ENCODE measurements around the gene PCCA. TPM values are rescaled to one million over a fixed set of nuclear protein-coding genes. Genes with fewer than 3 reads are reported as not detected.

PCCA gene
- polyA plus RNA-seq, 1 of the 3 experiments (the other 2 are of a cell fraction): 7.3 TPM

DNA sequence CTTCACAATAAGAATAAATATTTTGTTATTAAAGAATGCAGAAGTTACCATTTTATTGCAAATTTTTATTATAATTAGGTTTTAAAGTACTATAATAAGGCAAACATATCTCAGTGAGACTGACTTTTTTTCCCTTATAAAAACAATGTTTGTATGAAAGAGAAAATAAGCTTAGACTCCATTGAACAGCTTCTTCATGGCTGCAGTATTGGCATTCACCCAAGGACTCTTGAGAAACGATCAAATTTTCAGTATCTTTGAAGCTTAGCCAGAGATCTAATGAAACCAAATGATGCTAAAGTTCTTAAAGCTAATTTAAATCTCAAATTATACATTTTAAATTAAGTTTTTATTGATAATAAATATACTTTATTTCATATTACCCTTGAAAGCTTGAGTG is 371.4 kb downstream of the PCCA start:
- POLR2A ChIA-PET: no interaction called here
- 68% methylated on average over 1 of the region's 1 CpG for WGBS (ENCODE audit: low lambda C conversion rate)
- CTCF ChIA-PET: interaction anchor here (1.1 kb wide), 1 partner anchor 54 kb away, joined by 3 read pairs; no protein-coding TSS in a partner anchor

DNA sequence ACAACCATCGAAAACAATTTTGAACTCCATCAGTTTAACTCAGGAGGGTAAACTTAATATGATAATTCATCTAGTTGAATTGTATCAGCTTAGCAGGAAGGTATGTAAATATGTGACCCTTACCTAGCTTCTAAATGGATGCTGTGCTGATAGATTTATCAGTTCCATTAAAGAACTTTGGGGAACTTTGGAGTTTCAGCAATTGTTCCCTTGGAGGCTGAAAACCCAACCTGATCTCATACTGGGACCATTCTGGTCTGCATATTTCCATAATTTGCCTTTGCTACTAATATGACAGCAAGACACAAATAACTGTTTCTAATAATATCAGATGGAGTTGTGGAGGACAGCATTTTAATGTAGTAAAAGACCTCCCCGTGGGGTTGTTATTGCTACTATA is 371.9 kb downstream of the PCCA start:
- Histone ChIP-seq H3K36me3 (replicated peaks in 1 of 2; ENCODE audit: control insufficient read depth in 1 of 2, insufficient read depth in 2 of 2, low read length in 1 of 2) (no peaks in the 10 kb centered on the region), H3F3A (replicated peaks; ENCODE audit: insufficient read depth) (no peaks in the 10 kb centered on the region), H3K4me2 (no peak overlapping the region), H3K9me3 (no peaks in the 10 kb centered on the region), H3K4me3 (ENCODE audit: low read depth in 2 of 2, low read length in 1 of 2) (no peak overlapping the region), H3K9ac (no peak overlapping the region), H3K27me3 (ENCODE audit: insufficient read depth) (no peaks in the 10 kb centered on the region), H3K79me2 (ENCODE audit: insufficient read depth) (no peaks in the 10 kb centered on the region), H2AFZ (ENCODE audit: low read depth) (no peak overlapping the region), H3K4me1 (ENCODE audit: control insufficient read depth in 1 of 2, insufficient read depth in 2 of 2, low read depth in 1 of 2, low read length in 1 of 2) (no peaks in the 10 kb centered on the region; a peak in 1 of 4 replicates), H3K9me2 (no peaks in the 10 kb centered on the region), H3K27ac (ENCODE audit: low read depth in 2 of 2, low read length in 1 of 2) (no peak overlapping the region), H4K20me1 (ENCODE audit: insufficient read depth) (no peaks in the 10 kb centered on the region)
- no peak for DNase-seq
- ChIA-PET CTCF (interaction anchor here (1.1 kb wide), 1 partner anchor 53 kb away, joined by 3 read pairs; no protein-coding TSS in a partner anchor), POLR2A (no interaction called here)
- TF ChIP-seq RFX5 (IDR thresholded peaks at IDR 0.05; ENCODE audit: low read length) (no peak), NFIC (IDR thresholded peaks at IDR 0.05; ENCODE audit: borderline replicate concordance) (no peak), TAF1 (IDR thresholded peaks at IDR 0.05; ENCODE audit: borderline replicate concordance, low read depth, low read length) (no peak), FOSL2 (IDR thresholded peaks at IDR 0.05; ENCODE audit: borderline replicate concordance, low read depth) (no peak), EZH2phosphoT487 (IDR thresholded peaks at IDR 0.05; ENCODE audit: borderline replicate concordance, low read depth) (no peak), RXRA (IDR thresholded peaks at IDR 0.05; ENCODE audit: borderline replicate concordance, low read depth) (no peak), FOXM1 (IDR thresholded peaks at IDR 0.05; ENCODE audit: low read depth) (no peak), GATA2 (CRISPR knock-in tag; IDR thresholded peaks at IDR 0.05) (no peak), CHD2 (IDR thresholded peaks at IDR 0.05; ENCODE audit: low read length, partially characterized antibody) (no peak), JUND (IDR thresholded peaks at IDR 0.05) (no peak), YY1 (IDR thresholded peaks at IDR 0.05; ENCODE audit: low read depth) (no peak), MXI1 (IDR thresholded peaks at IDR 0.05; ENCODE audit: low read depth, low read length) (no peak), TEAD4 (IDR thresholded peaks at IDR 0.05; ENCODE audit: borderline replicate concordance, insufficient read depth) (no peak), RAD21 (IDR thresholded peaks at IDR 0.05; ENCODE audit: low read length) (no peak)
- TF ChIP-seq, protein P1, sequence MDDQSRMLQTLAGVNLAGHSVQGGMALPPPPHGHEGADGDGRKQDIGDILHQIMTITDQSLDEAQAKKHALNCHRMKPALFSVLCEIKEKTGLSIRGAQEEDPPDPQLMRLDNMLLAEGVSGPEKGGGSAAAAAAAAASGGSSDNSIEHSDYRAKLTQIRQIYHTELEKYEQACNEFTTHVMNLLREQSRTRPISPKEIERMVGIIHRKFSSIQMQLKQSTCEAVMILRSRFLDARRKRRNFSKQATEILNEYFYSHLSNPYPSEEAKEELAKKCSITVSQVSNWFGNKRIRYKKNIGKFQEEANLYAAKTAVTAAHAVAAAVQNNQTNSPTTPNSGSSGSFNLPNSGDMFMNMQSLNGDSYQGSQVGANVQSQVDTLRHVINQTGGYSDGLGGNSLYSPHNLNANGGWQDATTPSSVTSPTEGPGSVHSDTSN (IDR thresholded peaks at IDR 0.05): no peak
- 95% methylated on average over 2 of the region's 2 CpGs for WGBS (ENCODE audit: low lambda C conversion rate)

More for the DNA sequence above, 371.4 kb downstream of the PCCA start:
- Histone ChIP-seq H3K27me3 (ENCODE audit: insufficient read depth) (no peaks in the 10 kb centered on the region), H3K4me2 (no peak overlapping the region), H3K36me3 (replicated peaks in 1 of 2; ENCODE audit: control insufficient read depth in 1 of 2, insufficient read depth in 2 of 2, low read length in 1 of 2) (no peaks in the 10 kb centered on the region), H3K9ac (no peak overlapping the region), H3K79me2 (ENCODE audit: insufficient read depth) (no peaks in the 10 kb centered on the region), H3K4me1 (ENCODE audit: control insufficient read depth in 1 of 2, insufficient read depth in 2 of 2, low read depth in 1 of 2, low read length in 1 of 2) (no peaks in the 10 kb centered on the region; a peak in 1 of 4 replicates), H3F3A (replicated peaks; ENCODE audit: insufficient read depth) (no peaks in the 10 kb centered on the region), H3K27ac (ENCODE audit: low read depth in 2 of 2, low read length in 1 of 2) (no peak overlapping the region), H3K9me3 (no peaks in the 10 kb centered on the region), H3K4me3 (ENCODE audit: low read depth in 2 of 2, low read length in 1 of 2) (no peak overlapping the region), H4K20me1 (ENCODE audit: insufficient read depth) (no peaks in the 10 kb centered on the region), H2AFZ (ENCODE audit: low read depth) (no peak overlapping the region), H3K9me2 (no peaks in the 10 kb centered on the region)
- DNase-seq: no peak
- TF ChIP-seq TCF12 (IDR thresholded peaks at IDR 0.05): no peak
- TF ChIP-seq MEF2A (IDR thresholded peaks at IDR 0.05; ENCODE audit: borderline replicate concordance, low read depth): no peak
- TF ChIP-seq USF2 (IDR thresholded peaks at IDR 0.05; ENCODE audit: borderline replicate concordance, low read depth, low read length): no peak
- no peak for TF ChIP-seq RXRA (IDR thresholded peaks at IDR 0.05; ENCODE audit: borderline replicate concordance, low read depth)
- no peak for TF ChIP-seq CHD2 (IDR thresholded peaks at IDR 0.05; ENCODE audit: low read length, partially characterized antibody)
- no peak for TF ChIP-seq ELF1 (IDR thresholded peaks at IDR 0.05)
- TF ChIP-seq GATA2 (CRISPR knock-in tag; IDR thresholded peaks at IDR 0.05): no peak
